SW 1271 (cell line): ENCODE data around the gene POR.
A peak's percentile ranks its signal among the peaks of the same experiment; 100 is the strongest.
"Not testable (repeated sequence)": the region's sequence is repeated elsewhere in the genome, so short reads cannot be mapped to it uniquely, and the experiment has no call there.

Source experiments
- DNase-seq, 2 experiments: peaks; one replicate each; lab custom pipeline; 2025; lab: John Stamatoyannopoulos, UW

Gene POR

GRCh38 chr7:75885036-75885435 is 29.9 kb upstream of the POR start:
- no peak for DNase-seq

- no peak for DNase-seq
These were observed 27.1 kb upstream of the POR start for GRCh38 chr7:75887669-75888369.

GRCh38 chr7:75888464-75889222 is 26.3 kb upstream of the POR start:
- no peak for DNase-seq

GRCh38 chr7:75889223-75889825 is 25.6 kb upstream of the POR start:
- DNase-seq, result no peak

- DNase-seq, result no peak
These were observed 25.1 kb upstream of the POR start for GRCh38 chr7:75889826-75890225.

- not testable (repeated sequence) for DNase-seq
These were observed 23.7 kb upstream of the POR start for GRCh38 chr7:75891237-75891636.

GRCh38 chr7:75891815-75892411 is 23.0 kb upstream of the POR start:
- no peak for DNase-seq

GRCh38 chr7:75892634-75893272 is 22.2 kb upstream of the POR start:
- DNase-seq, result no peak

GRCh38 chr7:75896803-75897327 is 18.1 kb upstream of the POR start:
- no peak for DNase-seq

- no peak for DNase-seq
These were observed 14.2 kb upstream of the POR start for GRCh38 chr7:75900617-75901315.

GRCh38 chr7:75905785-75906604 is 9.0 kb upstream of the POR start:
- DNase-seq, result no peak

GRCh38 chr7:75906991-75907667 is 7.8 kb upstream of the POR start:
- no peak for DNase-seq

- not testable (repeated sequence) for DNase-seq
These were observed 7.3 kb upstream of the POR start for GRCh38 chr7:75907668-75908039.

GRCh38 chr7:75909521-75910132 is 5.3 kb upstream of the POR start:
- no peak for DNase-seq

GRCh38 chr7:75911186-75911585 is 3.8 kb upstream of the POR start:
- not testable (repeated sequence) for DNase-seq

- DNase-seq, result no peak
These were observed 1.5 kb upstream of the POR start for GRCh38 chr7:75913437-75913836.

- peak in 1 of 2 experiments; percentile 40 for DNase-seq
These were observed 743 bp upstream of the POR start for GRCh38 chr7:75914169-75914654.

- DNase-seq, result peak in 1 of 2 experiments; percentile 11
These were observed 631 bp downstream of the POR start for GRCh38 chr7:75915416-75916156.

- no peak for DNase-seq
These were observed 1.3 kb downstream of the POR start for GRCh38 chr7:75916259-75916658.
